CD4-positive, alpha-beta T cell treated with Interleukin-10 for 1 hour (primary cell): ENCODE results near the gene NACC2.

Experiments used
- DNase-seq: peaks from one replicate; pipeline ENCODE4 v3.0.0-alpha.2; 2020

The NACC2 gene

DNA sequence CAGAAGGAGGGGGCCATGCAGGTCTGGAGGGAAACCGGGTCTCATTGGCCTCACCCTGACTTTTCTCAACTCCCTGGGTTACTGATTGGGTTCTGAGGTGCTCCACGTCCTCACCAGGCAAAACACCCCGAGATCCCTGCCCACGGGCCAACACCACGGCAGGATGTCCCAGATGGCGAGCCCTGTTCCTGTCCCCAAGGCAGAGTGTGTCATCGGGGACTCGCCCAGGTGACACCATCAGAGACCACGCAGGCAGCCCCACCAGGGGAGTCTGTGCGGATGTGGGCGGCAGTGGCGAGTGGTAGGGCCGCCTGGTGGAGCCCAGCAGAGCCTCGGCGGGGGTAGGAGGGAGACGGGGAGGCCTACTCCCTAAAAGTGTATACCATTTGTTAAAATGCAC, 74.9 kb downstream of the NACC2 start:
- peak; percentile 2 for DNase-seq

DNA sequence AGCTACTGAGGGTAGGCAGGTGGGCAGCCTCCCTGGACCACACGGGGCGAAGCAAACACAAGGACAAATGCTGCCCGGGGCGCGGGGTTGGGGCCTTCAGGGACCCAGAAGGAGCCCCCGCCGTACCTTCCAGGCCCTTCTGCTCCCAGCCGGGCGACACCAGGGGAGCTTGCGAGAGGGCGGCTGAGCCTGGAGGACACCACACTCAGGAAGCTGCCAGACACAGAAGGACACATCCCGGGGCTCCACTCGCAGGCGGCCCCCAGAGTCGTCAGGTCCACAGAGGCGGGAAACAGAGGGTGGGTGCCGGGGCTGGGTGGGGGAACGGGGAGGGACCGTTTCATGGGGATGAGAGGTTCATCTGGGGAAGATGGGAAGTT, 75.4 kb downstream of the NACC2 start:
- no peak for DNase-seq

DNA sequence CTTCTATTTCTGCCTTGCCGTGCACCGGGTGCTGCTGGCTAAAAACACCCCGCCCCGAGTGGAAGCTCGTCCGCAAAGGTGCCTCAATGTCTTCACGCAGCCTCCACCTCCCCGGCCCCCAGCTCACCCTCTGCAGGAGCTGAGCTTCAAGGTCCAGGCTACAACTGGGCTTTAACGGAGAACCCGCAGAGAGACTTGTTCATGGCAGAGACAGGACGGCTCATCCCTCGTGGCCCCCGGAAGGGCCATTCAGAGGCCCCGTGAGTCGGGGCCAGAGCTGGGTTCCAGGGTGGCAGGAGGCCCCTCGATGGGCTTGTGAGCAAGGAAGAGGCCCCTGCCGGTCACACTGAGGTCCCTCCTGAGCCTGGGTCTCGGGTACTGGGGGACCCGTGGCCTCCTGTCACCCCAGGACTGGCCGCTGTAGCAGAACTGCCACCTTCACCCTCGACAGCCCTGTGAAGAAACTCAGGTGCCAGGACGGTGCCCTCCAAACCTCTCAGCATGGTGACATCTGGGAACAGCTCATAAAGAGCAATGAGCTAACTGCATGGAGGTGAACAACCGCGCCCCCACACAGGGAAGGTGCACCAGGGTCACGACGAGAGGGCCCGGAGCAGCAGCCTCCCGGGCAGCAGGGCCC, 75.9 kb downstream of the NACC2 start:
- DNase-seq, result no peak

DNA sequence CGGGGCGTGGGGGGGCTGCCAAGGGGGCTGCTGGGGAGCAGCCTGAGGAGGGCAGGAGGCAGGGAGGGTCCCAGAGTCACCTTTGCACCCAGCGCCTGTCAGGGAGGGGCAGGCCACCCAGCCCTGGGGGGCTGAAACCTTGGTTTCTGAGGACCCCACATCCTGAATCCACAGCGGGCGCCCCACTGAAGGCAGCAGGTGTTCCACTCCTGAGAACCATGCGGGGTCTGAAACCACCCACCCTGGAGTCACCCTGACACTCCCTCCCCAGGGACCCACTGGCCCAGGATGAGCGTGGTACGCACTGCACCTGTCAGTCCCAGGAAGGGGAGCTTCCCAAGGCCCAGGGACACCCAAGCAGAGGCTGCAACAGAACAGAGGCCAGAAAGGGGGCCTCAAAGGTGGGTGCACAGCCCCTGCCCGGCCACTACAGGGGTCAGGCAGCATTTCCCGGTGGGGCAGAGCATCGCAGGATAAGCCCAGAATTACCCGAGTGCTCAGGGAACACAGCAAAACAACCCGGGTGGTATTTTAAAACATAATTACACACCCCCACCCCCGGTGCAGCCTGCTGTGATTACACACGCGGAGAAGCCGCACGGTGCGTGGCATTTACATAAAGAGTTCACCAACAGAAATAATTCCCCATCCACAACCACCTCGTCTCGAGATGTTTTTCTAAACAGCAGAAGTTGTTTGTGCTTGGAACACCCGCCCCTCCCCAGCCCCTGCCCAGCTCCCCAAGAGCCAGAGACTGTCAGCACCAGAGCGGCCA, 76.6 kb downstream of the NACC2 start:
- DNase-seq, result no peak

DNA sequence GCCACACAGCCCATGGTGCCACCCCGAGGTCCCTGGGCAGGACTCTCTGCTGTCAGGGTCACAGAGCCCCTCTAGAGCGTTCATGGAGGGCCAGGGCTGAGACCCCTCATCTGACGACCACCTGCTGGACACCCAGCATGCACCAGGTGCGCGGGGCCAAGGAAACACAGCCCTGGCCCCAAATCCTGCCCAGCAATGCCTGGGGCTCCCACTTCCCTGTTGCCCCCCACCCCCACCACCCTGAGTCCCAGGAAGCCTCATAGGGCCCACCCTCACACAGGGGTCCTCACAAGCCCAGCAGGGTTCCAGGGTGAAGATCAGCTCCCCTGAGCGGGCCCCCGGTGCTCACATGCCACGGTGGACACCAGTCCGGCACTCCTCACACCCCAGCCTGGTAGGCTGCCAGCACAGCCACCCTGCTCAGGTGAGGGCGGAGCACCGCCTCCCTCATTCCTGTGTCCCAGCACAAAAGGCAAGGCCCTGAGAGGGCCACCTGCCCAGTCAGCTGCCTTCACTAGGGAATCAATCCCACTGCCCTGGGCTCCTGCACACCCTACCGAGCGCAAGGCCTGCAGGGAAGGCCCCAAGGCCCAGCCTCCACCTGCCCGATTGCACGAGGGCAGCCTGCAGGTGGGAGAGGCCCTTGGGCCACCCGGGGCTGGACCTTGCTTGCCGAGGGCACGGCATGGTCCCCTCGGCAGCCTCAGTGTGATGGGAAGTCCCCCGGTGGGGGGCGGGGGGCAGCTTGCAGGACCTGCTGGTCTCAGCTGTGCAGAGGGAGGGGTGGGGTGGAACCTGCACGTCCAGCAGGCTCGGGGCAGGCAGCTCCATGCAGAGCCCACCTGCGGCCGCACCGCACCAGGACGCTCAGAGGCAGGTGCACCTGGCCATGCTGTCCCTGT, 77.5 kb downstream of the NACC2 start:
- DNase-seq, result no peak

DNA sequence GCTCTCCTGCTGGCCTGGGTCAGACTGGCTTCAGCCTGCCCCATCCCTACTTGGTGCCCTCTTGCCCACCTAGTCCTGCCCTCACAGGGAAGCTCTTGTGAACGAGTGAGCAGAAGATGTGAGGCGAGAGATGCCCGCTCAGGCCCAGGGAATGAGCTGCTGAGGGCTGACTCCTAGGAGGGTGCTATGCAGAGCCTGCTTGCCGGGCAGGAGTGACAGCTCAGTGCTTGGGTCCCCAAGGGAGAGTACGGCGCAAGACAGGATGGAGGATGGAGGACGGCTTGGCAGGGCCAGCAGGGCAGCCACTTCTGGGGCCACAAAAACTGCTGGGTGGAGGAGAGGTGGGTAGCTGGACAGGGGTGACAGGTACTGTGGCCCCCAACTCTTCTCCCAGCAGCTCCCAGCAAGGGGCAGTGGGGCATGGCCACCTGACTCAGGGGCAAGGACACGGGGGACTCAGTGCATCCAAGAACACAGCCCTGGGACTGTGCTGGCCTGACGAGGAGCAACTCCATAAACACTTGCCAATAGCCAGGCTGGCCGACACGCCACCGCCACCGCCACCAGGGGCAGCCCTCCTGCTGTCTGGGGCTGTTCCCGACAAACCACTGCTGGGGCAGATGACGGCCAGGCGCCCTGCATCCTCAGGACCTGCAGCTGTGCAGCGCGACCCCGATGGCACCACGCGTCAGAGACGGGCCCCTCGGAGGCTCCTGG, 78.4 kb downstream of the NACC2 start:
- DNase-seq, result no peak

DNA sequence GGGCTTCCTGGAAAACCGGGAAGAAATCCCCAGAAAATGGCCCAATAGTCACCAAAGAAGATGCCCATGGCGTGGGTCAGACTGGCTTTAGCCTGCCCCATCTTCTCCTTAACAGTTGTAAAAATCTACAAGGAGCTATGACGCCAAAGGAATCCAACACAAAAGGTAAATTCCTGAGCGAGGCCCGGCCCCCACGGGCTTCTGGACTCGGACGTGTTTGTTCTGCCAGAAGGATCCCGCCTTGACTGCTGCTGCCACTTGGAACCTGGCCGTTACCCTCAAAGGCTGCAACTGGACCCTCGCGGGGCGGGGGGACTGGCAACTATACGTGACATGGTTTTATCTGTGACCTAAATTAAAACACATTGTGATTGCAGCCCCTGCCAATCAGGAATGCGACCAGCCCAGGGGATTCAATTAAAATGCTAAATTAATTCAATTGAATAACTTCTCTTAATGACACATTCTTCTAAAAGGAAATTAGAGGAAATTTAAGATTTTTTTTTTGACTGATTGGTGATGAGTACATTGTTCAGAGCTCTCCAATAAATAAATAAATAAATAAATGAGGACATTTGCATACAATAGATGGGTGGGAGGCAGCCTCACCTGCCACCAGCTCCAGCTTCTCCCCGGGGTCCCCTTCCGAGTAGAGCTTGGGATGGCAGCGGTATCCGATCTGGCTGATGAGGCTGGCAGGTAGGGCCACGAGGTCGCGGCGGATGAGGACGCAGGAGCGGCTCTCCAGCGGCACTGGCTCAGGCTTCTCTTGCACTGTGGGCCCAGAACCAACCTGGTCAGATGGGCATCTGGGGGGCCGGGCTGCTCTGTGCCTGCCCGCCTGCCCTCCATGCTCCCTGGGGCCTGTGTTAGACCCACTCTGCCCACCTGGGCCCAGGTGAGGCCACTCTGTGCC, 79.2 kb downstream of the NACC2 start:
- no peak for DNase-seq

DNA sequence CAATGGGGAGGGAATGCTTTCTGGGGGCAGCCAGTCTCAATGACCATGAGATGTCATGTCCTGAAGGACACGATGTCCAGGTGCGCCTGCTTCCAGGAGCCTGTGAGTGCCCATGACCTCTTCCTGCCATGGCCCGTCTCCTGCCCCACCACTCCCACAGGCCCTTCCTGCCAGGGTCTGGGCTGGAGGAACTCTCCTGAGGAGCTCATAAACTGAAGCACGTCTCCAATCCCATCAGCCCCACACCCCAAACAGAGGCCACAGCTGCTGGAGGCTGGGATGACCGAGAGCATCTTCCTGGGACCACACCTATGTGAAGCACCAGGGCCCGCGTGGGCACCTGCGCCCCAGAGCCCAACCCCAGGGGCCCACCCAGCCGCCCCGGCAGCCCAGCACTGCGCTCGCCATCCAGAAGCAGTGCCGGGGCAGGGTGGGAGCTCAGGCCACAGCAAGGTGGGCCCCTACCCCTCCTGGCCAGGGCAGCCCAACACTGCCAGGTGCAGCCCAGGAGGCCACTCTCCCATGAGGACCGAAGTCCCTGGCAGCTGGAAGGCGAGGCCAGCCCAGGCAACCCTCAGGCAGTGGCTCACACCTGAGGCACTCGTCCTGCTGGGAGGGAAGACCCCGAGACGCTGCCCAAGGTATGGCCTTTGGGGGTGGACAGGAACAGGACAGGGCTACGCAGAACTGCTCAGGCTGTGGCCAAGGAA, 80.0 kb downstream of the NACC2 start:
- DNase-seq, result no peak

DNA sequence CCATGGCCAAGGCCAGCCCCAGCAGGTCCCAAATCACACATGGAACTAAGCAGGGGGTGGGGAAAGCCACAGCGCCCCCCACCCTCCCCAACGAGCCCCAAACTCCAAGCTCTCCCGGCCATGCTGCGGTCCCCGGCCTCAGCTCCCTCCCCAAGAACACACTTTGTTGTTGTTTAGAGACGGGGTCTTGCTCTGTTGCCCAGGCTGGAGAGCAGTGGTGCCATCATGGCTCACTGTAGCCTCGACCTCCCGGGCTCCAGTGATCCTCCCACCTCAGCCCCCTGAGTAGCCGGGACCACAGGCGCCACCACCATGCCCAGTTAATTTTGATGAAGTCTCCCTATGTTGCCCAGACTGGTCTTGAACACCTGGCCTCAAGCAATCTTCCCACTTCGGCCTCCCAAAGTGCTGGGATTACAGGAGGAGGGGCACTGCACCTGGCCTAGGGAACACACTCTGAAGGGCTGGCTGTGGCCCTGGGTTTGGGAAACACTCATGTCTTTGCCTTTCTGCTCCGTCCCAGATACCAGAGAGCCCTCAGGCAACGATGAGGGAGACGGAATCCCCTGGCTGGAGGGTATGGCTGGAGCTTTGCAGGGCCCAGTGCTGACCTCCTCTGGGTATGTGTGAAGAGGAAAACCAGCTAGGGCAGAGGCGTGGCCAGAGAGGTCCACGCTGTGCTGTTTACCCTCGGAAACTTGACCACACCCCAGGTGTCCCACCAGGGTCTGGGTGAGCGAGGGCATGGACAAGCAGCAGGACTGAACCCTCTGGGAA, 80.8 kb downstream of the NACC2 start:
- no peak for DNase-seq

DNA sequence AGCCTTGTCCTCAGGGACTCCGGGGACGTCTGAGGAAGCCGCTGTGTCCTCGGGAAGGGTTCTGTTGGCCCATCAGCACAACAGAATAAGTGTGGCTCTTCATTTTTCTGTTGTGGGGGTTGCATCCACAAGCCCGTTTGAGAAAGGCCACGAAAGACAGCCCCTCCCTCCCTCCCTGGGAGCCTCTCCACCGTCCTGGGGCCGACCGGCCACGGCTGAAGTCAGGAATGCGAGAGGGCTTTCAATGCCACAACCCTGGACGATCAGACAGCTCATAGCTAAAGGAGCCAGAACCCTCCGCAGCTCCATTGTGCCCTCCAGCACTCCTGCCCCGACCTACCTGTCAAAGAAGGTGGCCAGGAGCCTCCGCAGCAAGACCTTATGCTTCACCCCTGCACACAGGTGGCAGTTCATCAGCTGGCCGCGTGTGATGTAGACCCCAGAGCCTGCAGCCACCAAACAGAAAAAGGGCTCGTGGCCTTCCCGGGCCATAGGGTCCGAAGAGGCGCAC, 81.5 kb downstream of the NACC2 start:
- DNase-seq, result no peak

DNA sequence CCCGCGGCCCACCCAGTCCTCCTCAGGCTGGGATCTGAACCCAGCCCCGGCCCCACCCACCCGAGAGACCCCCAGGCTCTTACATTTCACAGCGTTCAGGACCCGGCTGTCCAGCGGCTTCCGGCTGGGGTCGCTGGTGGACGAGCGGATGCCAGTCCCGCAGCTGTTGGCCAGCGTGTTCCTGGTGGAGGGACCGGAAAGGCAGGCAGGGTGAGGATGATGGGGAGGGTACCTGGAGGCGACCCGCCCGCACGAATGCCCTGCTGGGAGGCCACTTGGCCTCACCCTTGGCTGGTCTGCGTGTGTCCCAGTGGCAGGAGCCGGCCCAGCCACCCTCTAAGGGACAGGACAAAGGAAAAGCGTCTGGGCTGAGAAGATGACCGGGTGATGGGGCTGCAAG, 82.0 kb downstream of the NACC2 start:
- no peak for DNase-seq

DNA sequence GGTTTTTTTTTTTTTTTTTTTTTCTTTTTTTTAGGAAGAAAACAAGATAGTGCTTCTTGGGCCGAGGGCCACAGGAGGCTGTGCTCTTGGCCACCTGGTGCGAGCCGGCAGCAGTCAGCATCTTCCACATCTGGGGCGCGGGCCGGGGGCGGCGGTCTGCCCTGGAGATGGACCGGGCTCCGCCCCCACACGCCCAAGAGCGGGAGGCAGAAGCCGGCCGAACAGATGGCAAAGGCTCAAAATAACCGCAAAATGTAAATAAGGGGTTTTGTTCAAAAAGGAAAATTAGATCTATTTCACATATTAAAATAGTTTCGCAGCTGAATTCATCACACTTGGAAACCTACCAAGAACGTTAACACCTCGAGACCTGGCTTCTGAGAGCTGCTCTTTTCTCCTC, 82.4 kb downstream of the NACC2 start:
- no peak for DNase-seq

DNA sequence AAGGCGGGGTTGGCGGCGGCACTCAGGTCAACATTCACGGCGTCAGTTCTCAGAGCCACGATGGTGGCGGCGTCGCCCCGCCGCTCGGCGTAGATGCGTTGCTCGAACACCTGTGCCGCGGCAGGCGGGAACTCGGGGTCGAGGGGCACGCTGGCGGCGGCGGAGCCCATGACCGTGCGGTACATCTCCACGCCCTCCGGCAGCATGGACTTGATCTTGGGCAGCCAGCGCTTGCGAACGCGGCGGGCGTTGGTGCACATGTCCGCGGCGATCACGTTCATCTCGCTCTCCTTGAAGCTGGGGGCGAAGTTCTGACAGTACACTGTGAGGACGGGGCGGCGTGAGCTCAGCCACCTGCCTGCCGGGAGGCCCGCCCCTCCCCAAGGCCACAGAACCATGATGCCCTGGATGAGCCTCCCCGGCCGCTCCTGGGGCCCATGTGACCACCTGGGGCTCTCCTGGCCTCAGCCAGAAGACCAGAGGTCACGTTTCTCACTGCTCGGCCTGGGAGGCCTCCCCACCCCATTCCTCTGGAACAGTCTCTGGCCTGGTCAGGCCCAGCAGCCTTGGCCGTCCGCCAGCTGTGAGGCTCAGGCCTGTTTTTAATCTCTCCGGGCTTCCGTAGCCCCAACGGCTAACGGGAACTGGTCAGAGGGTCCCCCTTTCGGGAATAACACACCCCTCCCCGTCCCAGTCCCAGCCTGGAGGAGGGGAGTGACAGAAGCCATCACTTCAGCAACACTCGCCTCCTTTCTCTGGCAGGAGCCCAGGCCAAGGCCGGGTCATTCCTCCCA, 83.2 kb downstream of the NACC2 start:
- no peak for DNase-seq

DNA sequence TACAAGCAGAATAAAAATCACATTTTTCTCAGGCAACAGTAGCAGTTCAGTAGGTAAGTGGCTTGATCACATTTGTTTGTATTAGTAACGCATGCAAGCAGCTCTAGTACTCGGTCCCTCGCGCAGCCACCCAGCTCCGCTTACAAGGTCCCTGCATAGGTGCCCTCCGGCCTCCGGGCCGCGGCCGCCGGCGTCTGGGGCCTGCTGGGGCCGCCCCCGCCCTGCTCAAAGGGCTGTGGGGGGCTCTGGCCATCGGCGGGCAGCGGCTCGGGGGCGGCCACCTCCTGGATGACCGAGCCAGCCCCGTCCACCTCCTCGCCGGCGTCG, 83.8 kb downstream of the NACC2 start:
- no peak for DNase-seq

DNA sequence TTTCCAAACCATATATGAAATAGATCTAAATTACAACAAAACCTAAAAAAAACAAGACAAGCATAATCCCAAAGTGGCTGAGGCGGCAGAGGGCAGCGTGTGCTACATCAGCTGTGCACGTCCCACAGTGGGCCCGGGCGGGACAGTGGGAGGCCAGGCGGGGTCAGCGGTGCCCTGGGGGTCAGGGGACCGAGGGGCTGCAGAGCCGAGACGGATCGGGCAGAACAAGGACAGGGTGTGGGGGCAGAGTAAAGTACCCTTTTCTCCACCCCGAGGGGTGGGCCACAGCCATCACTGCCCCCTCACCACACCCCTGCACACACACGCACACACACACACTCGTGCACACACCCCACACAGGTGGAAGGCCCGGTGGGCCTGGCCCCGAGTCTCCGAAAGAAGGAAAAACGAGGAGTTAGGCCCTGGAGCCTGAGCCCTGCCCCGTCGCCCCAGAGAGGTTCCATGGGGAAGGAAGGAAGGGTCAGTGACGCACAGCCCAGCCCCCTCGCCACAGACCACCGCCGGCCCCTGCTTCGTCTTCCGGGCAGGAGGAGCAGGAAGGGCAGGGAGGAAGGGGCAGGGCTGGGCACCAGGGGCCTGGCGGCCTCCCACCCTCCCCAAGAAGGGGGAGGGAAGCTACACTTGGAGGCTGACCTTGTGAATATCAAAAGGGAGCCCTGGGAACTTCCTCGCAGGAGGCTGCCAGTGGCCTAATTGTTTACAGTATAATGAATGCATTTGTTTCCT, 84.3 kb downstream of the NACC2 start:
- no peak for DNase-seq

DNA sequence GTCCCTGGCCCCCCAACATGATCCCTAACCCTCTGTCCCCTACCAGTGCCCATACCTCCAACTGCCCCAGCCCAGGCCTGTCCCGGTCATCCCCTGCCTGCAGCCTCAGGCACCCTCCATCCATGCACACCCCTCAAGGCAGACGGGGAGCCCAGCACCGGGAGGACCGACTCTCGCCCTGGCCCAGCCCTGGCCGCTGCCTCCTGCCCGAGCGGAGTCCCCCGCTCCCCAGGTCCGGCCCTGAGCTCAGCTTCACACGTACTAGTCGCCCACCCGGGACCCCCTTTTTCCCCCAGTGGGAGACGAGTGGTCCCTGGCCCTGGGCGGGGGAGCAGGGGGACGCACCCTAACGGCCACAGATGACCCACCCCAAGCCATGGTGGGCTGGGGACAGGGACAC, 84.9 kb downstream of the NACC2 start:
- no peak for DNase-seq

DNA sequence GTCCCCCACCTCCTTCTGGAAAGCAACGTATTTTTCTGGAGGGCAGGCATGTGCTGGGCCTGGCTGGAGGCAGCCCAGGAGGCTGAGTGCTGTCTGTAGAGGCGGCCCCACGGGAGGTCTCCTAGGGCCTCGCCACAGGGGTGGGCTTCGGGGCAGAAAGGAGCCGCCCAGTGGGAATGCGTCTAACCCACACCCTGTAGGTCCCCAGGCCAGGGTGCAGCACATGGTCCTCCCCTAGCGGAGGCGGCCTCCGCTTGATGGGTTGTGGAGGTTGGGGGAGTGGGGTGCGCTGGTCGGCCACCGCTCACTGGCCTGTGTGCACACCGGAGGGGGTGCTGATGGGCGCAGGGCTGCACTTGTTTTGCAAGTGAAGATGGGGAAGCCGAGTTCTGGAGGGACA, 85.6 kb downstream of the NACC2 start:
- no peak for DNase-seq

DNA sequence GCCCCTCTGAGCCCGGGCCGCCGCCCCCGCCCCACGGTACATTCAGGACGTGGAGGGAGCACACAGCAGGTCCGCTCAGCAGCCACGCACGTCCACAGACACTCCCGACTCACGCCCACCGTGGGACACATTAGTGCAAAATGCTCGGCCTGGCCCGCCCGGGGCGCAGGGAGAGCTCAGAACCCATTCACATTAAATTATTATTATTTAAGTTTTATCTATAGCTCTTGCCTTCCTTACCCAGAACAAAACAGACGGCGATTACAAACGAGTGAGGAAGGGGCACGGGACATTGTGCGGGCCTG, 86.4 kb downstream of the NACC2 start:
- no peak for DNase-seq
